Stomach (tissue), 9 donors: ENCODE results near the gene CKB. TPM values are rescaled to one million over a fixed set of nuclear protein-coding genes. Genes with fewer than 3 reads are reported as not detected.

ENCODE experiments used
- DNase-seq, 2 donors: peaks; one replicate each; pipeline versions ENCODE4 v3.0.0 to v3.0.0-alpha.2; 2013 to 2019
- H3K27ac ChIP-seq, 5 donors: fragments of 200-600 bp in 4 of 5; sonication (generic) in 4 of 5; one replicate each; pipeline ENCODE4 v1.5.1; 2013 to 2019; ENCODE audit warnings: mild to moderate bottlenecking in 1 of 5, moderate library complexity in 1 of 5
- H3K27me3 ChIP-seq, 3 donors: fragments of 200-600 bp; sonication (generic); one replicate each; pipeline ENCODE4 v1.5.1; 2017 to 2019; ENCODE audit warnings: mixed run types in 1 of 3
- H3K36me3 ChIP-seq, 4 donors: fragments of 200-600 bp; sonication (generic); 1 replicate in 3 of 4; 2 replicates in 1 of 4; pipeline ENCODE4 v1.5.1; 2016 to 2019
- H3K4me1 ChIP-seq, 4 donors: fragments of 200-600 bp; sonication (generic); one replicate each; pipeline ENCODE4 v1.5.1; 2016 to 2019
- H3K4me3 ChIP-seq, 4 donors: fragments of 200-600 bp; sonication (generic) in 3 of 4; one replicate each; pipeline ENCODE4 v1.5.1; 2016 to 2019; ENCODE audit warnings: mild to moderate bottlenecking in 1 of 4
- H3K9me3 ChIP-seq, 4 donors: fragments of 200-600 bp; sonication (generic); one replicate each; pipeline ENCODE4 v1.5.1; 2016 to 2019
- EP300 ChIP-seq: sonication (generic); formaldehyde crosslinking; IDR thresholded peaks from one replicate; pipeline ENCODE4 v1.6.1; 2017; ENCODE audit warnings: antibody characterized with exemption
- POLR2A ChIP-seq, 4 donors: fragments of 450-650 bp; IDR thresholded peaks; one replicate each; pipeline ENCODE4 v1.6.1; 2016; ENCODE audit warnings: antibody characterized with exemption in 4 of 4, control low read depth in 2 of 4, mild to moderate bottlenecking in 1 of 4, moderate library complexity in 1 of 4
- POLR2AphosphoS5 ChIP-seq, 3 donors: sonication (generic); formaldehyde crosslinking; IDR thresholded peaks; one replicate each; pipeline ENCODE4 v1.6.1; 2016; ENCODE audit warnings: antibody characterized with exemption in 3 of 3
- WGBS, 5 donors: extraction: QIAGEN DNeasy Blood & Tissue Kit in 3 of 5; methylation state at CpG; one replicate each; pipeline versions ENCODE4 v1.1.5 to v1.1.7; 2013 to 2018; 5-methylcytosine and 5-hydroxymethylcytosine counted together
- intact Hi-C: fragments of 100-400 bp; cut with DNase I; formaldehyde crosslinking; loops from one replicate; pipeline ENCODE4 v1.15.1; 2023; ENCODE audit warnings: low total_unique reads
- polyA plus RNA-seq, 3 donors: library from polyadenylated mRNA; stranded (reverse); fragments of 200-250 nt; gene quantifications; one replicate each; pipeline ENCODE4 v1.2.3, GENCODE V29; 2013
- total RNA-seq, 5 donors: library from RNA; depleted of rRNA; stranded (reverse); fragments of >200 nt; gene quantifications; one replicate each; pipeline versions ENCODE4 v1.1.0 to v1.2.3, GENCODE V29; 2014 to 2016
- TF ChIP-seq, protein P1 (sequence below), 7 experiments: fragments of 450-650 bp in 4 of 7; fragments of 200-600 bp in 3 of 7; sonication (generic) in 3 of 7; IDR thresholded peaks; one replicate each; pipeline ENCODE4 v1.5.1; 2016 to 2019; ENCODE audit warnings: antibody characterized with exemption in 7 of 7, control low read depth in 2 of 7, mild to moderate bottlenecking in 1 of 7
- donor health status: healthy with polysubstance abuse.
- donor health status: Bipolar disorder and iron deficiency.
- donor health status: healthy.

The CKB gene
- total and polyA plus RNA-seq, 8 donors: 216 to 1,146 (median 806) TPM

DNA sequence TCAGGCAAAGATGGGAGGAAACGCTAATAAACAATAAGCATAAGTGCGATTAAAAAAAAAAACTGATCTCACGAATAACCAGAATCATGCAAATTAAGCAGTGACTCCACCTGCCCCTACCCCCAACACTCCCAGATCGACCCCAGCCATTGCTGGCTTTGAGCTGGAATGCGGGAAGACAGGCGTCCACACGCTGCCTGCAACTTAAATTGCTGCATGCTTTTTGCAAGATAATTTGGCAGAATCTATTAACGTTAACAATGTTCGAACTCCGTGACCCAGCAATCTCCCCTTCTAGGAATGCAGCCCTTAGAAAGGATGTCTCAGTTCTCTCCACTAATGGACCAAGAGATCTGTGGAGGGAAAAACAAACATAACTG, 935 bp upstream of the CKB start:
- Histone ChIP-seq H3K27ac (peak overlapping the region; percentile 65 to 95 (median 91)), H3K27me3 (peaks cover 0 to 33% (median 20%) of the 10 kb centered on the region in 3 donors), H3K36me3 (peaks cover 6 to 13% (median 7%) of the 10 kb centered on the region in 4 donors), H3K4me3 (peak overlapping the region in 1 of 4 donors; percentile 73), H3K4me1 (peaks cover 69 to 95% (median 88%) of the 10 kb centered on the region in 4 donors), H3K9me3 (no peaks in the 10 kb centered on the region)
- DNase-seq: no peak
- TF ChIP-seq POLR2A (IDR thresholded peaks at IDR 0.05) (no peak), POLR2AphosphoS5 (IDR thresholded peaks at IDR 0.05) (no peak), EP300 (no peak)
- TF ChIP-seq, protein P1, sequence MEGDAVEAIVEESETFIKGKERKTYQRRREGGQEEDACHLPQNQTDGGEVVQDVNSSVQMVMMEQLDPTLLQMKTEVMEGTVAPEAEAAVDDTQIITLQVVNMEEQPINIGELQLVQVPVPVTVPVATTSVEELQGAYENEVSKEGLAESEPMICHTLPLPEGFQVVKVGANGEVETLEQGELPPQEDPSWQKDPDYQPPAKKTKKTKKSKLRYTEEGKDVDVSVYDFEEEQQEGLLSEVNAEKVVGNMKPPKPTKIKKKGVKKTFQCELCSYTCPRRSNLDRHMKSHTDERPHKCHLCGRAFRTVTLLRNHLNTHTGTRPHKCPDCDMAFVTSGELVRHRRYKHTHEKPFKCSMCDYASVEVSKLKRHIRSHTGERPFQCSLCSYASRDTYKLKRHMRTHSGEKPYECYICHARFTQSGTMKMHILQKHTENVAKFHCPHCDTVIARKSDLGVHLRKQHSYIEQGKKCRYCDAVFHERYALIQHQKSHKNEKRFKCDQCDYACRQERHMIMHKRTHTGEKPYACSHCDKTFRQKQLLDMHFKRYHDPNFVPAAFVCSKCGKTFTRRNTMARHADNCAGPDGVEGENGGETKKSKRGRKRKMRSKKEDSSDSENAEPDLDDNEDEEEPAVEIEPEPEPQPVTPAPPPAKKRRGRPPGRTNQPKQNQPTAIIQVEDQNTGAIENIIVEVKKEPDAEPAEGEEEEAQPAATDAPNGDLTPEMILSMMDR (IDR thresholded peaks at IDR 0.05): no peak
- intact Hi-C loops: no loop called here
- WGBS, 5 donors: 58 to 71% (median 66%) methylated on average over 10 of the region's 10 CpGs

DNA sequence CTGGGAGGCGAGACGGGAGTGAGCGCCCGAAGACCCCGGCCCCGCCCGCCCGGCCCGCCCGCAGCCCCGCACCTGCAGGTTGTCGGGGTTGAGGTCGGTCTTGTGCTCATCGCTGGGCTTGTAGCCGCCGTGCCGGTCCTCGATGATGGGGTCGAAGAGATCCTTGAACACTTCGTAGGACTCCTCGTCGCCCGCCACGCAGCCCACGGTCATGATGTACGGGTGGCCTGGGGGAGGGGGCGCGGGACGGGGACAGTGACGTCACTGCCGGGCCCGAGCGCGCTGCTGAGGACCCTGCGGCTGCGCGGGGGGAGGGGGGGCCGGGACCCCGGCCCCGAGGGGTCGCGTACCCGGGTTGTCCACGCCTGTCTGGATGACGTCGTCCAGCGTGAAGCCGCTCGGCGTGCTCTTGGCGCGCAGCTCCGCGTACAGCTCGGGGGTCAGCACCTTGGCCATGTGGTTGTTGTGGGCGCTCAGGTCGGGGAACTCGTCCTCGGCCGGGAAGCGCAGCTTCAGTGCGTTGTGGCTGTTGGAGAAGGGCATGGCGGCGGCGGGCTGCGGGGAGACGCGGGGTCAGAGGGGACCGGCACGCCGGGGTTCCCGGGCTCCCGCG, 573 bp downstream of the CKB start:
- 0 to 1% (median 0%) methylated on average over 1 to 74 of the region's 74 CpGs for WGBS, 5 donors
- Histone ChIP-seq H3K9me3 (no peaks in the 10 kb centered on the region), H3K4me1 (peaks cover 65 to 94% (median 85%) of the 10 kb centered on the region in 4 donors)

DNA sequence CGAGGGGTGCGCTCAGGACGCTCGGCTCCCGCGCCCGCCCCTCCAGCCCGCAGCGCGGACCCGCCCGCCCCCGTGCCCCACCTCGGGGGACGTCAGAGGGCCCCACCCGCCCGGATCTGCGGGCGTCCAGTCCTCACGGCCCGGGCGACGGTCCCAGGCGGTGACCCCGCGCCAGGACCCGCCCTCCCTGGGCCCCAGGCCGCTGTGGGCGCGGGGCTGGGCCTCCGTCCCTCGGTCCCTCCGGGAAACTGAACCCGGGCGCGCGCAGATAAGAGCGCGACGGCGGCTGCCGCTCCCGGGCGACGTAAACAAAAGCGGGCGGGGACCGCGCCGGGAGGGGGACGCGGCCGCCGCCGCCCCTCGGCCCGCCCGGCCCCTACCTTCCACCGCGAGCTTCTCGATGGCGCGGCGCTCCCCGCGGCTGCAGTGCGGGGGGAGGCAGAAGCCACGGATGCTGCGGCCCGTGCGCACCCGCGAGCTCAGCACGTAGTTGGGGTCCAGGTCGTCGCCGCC, 1.1 kb downstream of the CKB start:
- Histone ChIP-seq H3K4me1 (peaks cover 65 to 90% (median 81%) of the 10 kb centered on the region in 4 donors), H3K36me3 (peaks cover 6 to 13% (median 7%) of the 10 kb centered on the region in 4 donors), H3K4me3 (peak overlapping the region; percentile 60 to 80 (median 68)), H3K9me3 (no peaks in the 10 kb centered on the region), H3K27me3 (peaks cover 0 to 33% (median 20%) of the 10 kb centered on the region in 3 donors), H3K27ac (peak overlapping the region; percentile 75 to 94 (median 91))
- intact Hi-C loops: no loop called here
- 0 to 1% (median 0%) methylated on average over 2 to 76 of the region's 77 CpGs; no CpG with 5 or more reads in 1 of the 5 donors for WGBS, 5 donors
- TF ChIP-seq POLR2AphosphoS5 (IDR thresholded peaks at IDR 0.05) (peak in 1 of 3 donors; percentile 3), EP300 (no peak), POLR2A (IDR thresholded peaks at IDR 0.05) (no peak)
- TF ChIP-seq, protein P1 (IDR thresholded peaks at IDR 0.05): no peak
- DNase-seq: peak in 1 of 2 donors; percentile 67

More for the DNA sequence above, 573 bp downstream of the CKB start:
- peak in 1 of 2 donors; percentile 78 for DNase-seq
- no peak for TF ChIP-seq POLR2A (IDR thresholded peaks at IDR 0.05)
- TF ChIP-seq, protein P1 (IDR thresholded peaks at IDR 0.05): no peak
- TF ChIP-seq EP300: no peak
- no peak for TF ChIP-seq POLR2AphosphoS5 (IDR thresholded peaks at IDR 0.05)
- intact Hi-C loops: no loop called here
- Histone ChIP-seq H3K4me3 (peak overlapping the region; percentile 60 to 80 (median 68)), H3K27ac (peak overlapping the region; percentile 75 to 94 (median 91)), H3K27me3 (peaks cover 0 to 33% (median 20%) of the 10 kb centered on the region in 3 donors), H3K36me3 (peaks cover 6 to 13% (median 7%) of the 10 kb centered on the region in 4 donors)

DNA sequence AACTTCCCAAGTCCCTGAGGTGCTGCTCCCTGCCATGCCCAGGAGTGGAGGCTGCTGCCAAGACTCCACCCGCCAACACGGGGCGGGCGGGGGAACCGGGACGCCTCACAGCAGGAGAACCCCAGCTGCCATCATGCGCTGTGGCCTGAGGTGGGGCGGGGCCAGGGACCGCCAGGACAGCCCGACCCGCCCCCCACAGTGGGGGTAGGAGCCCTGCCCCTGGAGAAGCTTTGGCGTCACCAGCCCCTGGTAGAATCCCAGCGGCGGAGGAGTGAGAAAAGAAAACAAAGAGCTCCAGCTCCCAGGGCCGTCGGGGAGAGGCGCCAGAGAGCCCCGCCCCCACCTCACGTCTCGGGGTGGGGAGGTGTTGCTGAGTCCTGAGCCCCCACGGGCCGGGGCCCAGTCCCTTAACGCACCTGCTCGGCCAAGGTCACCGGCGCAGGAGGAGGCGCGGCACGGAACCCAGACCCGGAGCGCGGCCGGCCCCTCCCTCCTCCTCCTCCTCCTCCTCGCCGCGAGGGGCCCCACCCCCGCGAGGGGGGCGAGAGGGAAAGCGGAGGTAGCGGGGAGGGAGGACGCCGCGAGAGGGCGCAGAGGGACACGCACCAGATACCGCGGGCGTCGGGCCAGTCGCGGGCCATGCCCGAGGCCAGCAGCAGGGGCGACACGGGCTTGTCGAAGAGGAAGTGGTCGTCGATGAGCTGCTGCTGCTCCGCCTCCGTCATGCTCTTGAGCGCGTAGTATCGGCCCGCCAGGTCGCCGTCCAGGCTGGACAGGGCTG, 1.8 kb downstream of the CKB start:
- Histone ChIP-seq H3K4me1 (peaks cover 59 to 83% (median 75%) of the 10 kb centered on the region in 4 donors), H3K36me3 (peaks cover 6 to 13% (median 7%) of the 10 kb centered on the region in 4 donors), H3K4me3 (peak overlapping the region; percentile 60 to 80 (median 68)), H3K27me3 (peaks cover 0 to 33% (median 20%) of the 10 kb centered on the region in 3 donors), H3K27ac (peak overlapping the region; percentile 75 to 94 (median 91)), H3K9me3 (no peaks in the 10 kb centered on the region)
- intact Hi-C loops: no loop called here
- WGBS, 5 donors: 0 to 2% (median 1%) methylated on average over 3 to 66 of the region's 66 CpGs
- TF ChIP-seq POLR2A (IDR thresholded peaks at IDR 0.05): no peak
- no peak for TF ChIP-seq EP300
- TF ChIP-seq, protein P1 (IDR thresholded peaks at IDR 0.05): peak in 5 of 7 experiments; percentile 42 to 66 (median 44)
- TF ChIP-seq POLR2AphosphoS5 (IDR thresholded peaks at IDR 0.05): peak; percentile 20 to 73 (median 73)
- peak; percentile 87 to 95 for DNase-seq
